HepG2 (cell line): ENCODE results near the gene OPRL1. TPM values are rescaled to one million over a fixed set of nuclear protein-coding genes. Genes with fewer than 3 reads are reported as not detected.

Experiments used
- ATAC-seq: fragments of 200-7000 bp; cut with Tn5 transposase; 3 replicates; pipeline ENCODE4 v1.9.1; 2020; ENCODE audit warnings: mild to moderate bottlenecking, moderate library complexity
- BruUV-seq: library from RNA; stranded (reverse); fragments of 400-500 nt; replicated peaks from 2 replicates; lab custom pipeline; 2021; lab: Mats Ljungman, UMichigan
- CTCF ChIA-PET: fragments of 300-600 bp; formaldehyde crosslinking; extraction: SDS; loops from one replicate; lab custom pipeline; 2021; ENCODE audit warnings: low total read pairs, inconsistent platforms, low intra/inter-chr PET ratio; lab: Yijun Ruan, JAX
- POLR2A ChIA-PET: fragments of 350-600 bp; sonication (Branson Sonifier 250); formaldehyde crosslinking; loops from one replicate; lab custom pipeline; 2020; ENCODE audit warnings: antibody characterized with exemption, inconsistent platforms; lab: Yijun Ruan, JAX
- DNase-seq: peaks from one replicate; pipeline ENCODE4 v3.0.0-alpha.2; 2015; ENCODE audit warnings: low spot score
- FAIRE-seq: peaks from 3 replicates; lab custom pipeline; 2011; peaks lifted over from hg19 to GRCh38; lab: Jason Lieb, UNC
- H2AFZ ChIP-seq: one replicate; pipeline ENCODE4 v1.6.1; 2011; ENCODE audit warnings: low read length, inconsistent platforms
- H3K27ac ChIP-seq: fragments of 300-600 bp; 3 replicates; pipeline ENCODE4 v1.8.0; 2011; ENCODE audit warnings: mixed run types, mild to moderate bottlenecking, mixed read lengths, low read length, inconsistent platforms; ENCODE audit not compliant: insufficient read depth; ENCODE audit errors: extremely low read length
- H3K27me3 ChIP-seq, 2 experiments: fragments of 200-600 bp in 1 of 2; 2 replicates in 1 of 2; 3 replicates in 1 of 2; pipeline versions ENCODE4 v1.6.0 to v1.8.0; 2011; ENCODE audit warnings: low read length in 2 of 2, mild to moderate bottlenecking in 2 of 2, moderate library complexity in 2 of 2, inconsistent platforms in 1 of 2; ENCODE audit not compliant: insufficient read depth in 2 of 2, control insufficient read depth in 1 of 2
- H3K36me3 ChIP-seq, 2 experiments: fragments of 200-600 bp in 1 of 2; replicated peaks in 1 of 2; 2 replicates in 1 of 2; 3 replicates in 1 of 2; pipeline versions ENCODE4 v1.5.1 to v1.8.0; 2011; ENCODE audit warnings: low read length in 2 of 2, inconsistent platforms in 1 of 2; ENCODE audit not compliant: insufficient read depth in 2 of 2, control insufficient read depth in 1 of 2
- H3K4me1 ChIP-seq: 2 replicates; pipeline ENCODE4 v1.5.1; 2012; ENCODE audit warnings: low read length, inconsistent platforms; ENCODE audit not compliant: insufficient read depth
- H3K4me2 ChIP-seq: 2 replicates; pipeline ENCODE4 v1.6.0; 2011; ENCODE audit warnings: low read depth, low read length, inconsistent platforms
- H3K4me3 ChIP-seq, 3 experiments: fragments of 200-600 bp in 1 of 3; sonication (generic), shearing (Covaris generic) in 1 of 3; replicated peaks in 1 of 3; 2 replicates each; pipeline ENCODE4 v1.5.1; 2011 to 2016; ENCODE audit warnings: low read length in 3 of 3, inconsistent platforms in 2 of 3, low read depth in 2 of 3, mild to moderate bottlenecking in 2 of 3, control low read depth in 1 of 3, mixed read lengths in 1 of 3; ENCODE audit not compliant: insufficient read depth in 1 of 3
- H3K79me2 ChIP-seq: one replicate; pipeline ENCODE4 v1.6.1; 2011; ENCODE audit warnings: low read length, inconsistent platforms; ENCODE audit not compliant: insufficient read depth
- H3K9ac ChIP-seq: 2 replicates; pipeline ENCODE4 v1.6.0; 2011; ENCODE audit warnings: mild to moderate bottlenecking, low read depth, low read length, inconsistent platforms; ENCODE audit not compliant: insufficient read depth
- H3K9me3 ChIP-seq: 2 replicates; pipeline ENCODE4 v1.5.1; 2012; ENCODE audit warnings: mild to moderate bottlenecking, low read length
- H4K20me1 ChIP-seq: 2 replicates; pipeline ENCODE4 v1.6.0; 2011; ENCODE audit warnings: inconsistent platforms, mild to moderate bottlenecking, low read length, moderate library complexity; ENCODE audit not compliant: insufficient read depth
- BORCS8-MEF2B ChIP-seq: sonication (generic); formaldehyde crosslinking; IDR thresholded peaks from 2 replicates; pipeline ENCODE4 v1.8.0; 2022; ENCODE audit warnings: mild to moderate bottlenecking, missing genetic modification reagents
- CHD4 ChIP-seq: fragments of 200-600 bp; sonication (generic); IDR thresholded peaks from 2 replicates; pipeline ENCODE4 v1.7.0; 2017; ENCODE audit warnings: mild to moderate bottlenecking, low read length, borderline replicate concordance
- DMAP1 ChIP-seq: IDR thresholded peaks from 2 replicates; pipeline ENCODE4 v1.6.1; 2016
- ELF1 ChIP-seq: sonication (generic); formaldehyde crosslinking; IDR thresholded peaks from 2 replicates; pipeline ENCODE4 v1.4.0; 2020; ENCODE audit warnings: missing genetic modification reagents
- ETS1 ChIP-seq: sonication (generic); formaldehyde crosslinking; IDR thresholded peaks from 2 replicates; pipeline ENCODE4 v1.4.0; 2020; ENCODE audit warnings: missing genetic modification reagents
- MEIS2 ChIP-seq: sonication (generic); formaldehyde crosslinking; IDR thresholded peaks from 2 replicates; pipeline ENCODE4 v1.9.0; 2021; ENCODE audit warnings: mild to moderate bottlenecking, missing genetic modification reagents
- MXD4 ChIP-seq: IDR thresholded peaks from 2 replicates; pipeline ENCODE4 v1.6.1; 2016; ENCODE audit warnings: mild to moderate bottlenecking, missing biosample characterization, missing genetic modification reagents
- PCBP1 ChIP-seq: fragments of 200-400 bp; formaldehyde crosslinking; IDR thresholded peaks from 2 replicates; pipeline ENCODE4 v1.6.1; 2017; ENCODE audit warnings: mild to moderate bottlenecking, low read depth, low read length, borderline replicate concordance
- RBM39 ChIP-seq: fragments of 200-400 bp; formaldehyde crosslinking; IDR thresholded peaks from one replicate; pipeline ENCODE4 v1.6.1; 2018; ENCODE audit warnings: antibody characterized with exemption, mild to moderate bottlenecking, low read depth, low read length; ENCODE audit not compliant: poor library complexity, severe bottlenecking
- TARDBP ChIP-seq: sonication (generic); formaldehyde crosslinking; IDR thresholded peaks from 2 replicates; pipeline ENCODE4 v1.8.0; 2022; ENCODE audit warnings: mild to moderate bottlenecking, missing genetic modification reagents
- TMF1 ChIP-seq: sonication (generic); formaldehyde crosslinking; IDR thresholded peaks from 2 replicates; pipeline ENCODE4 v1.8.1; 2022; ENCODE audit warnings: low read depth, missing genetic modification reagents
- ZMAT3 ChIP-seq: sonication (generic); formaldehyde crosslinking; conservative IDR thresholded peaks from 2 replicates; pipeline ENCODE4 v1.7.0; 2021; ENCODE audit warnings: missing genetic modification reagents
- ZNF280B ChIP-seq: sonication (generic); formaldehyde crosslinking; IDR thresholded peaks from 2 replicates; pipeline ENCODE4 v1.5.0; 2020; ENCODE audit warnings: missing genetic modification reagents, mild to moderate bottlenecking, borderline replicate concordance
- ZNF747 ChIP-seq: sonication (generic); formaldehyde crosslinking; IDR thresholded peaks from 2 replicates; pipeline ENCODE4 v1.8.1; 2023; ENCODE audit warnings: missing genetic modification reagents, mild to moderate bottlenecking, borderline replicate concordance
- ZSCAN21 ChIP-seq: sonication (generic); formaldehyde crosslinking; IDR thresholded peaks from 2 replicates; pipeline ENCODE4 v1.8.0; 2022; ENCODE audit warnings: mild to moderate bottlenecking, missing genetic modification reagents, moderate library complexity, borderline replicate concordance
- WGBS: methylation state at CpG from one replicate; pipeline ENCODE4 v1.1.6; 2017; ENCODE audit warnings: low lambda C conversion rate; 5-methylcytosine and 5-hydroxymethylcytosine counted together
- in situ Hi-C: cut with HindIII; loops from 2 replicates; pipeline ENCODE4 v1.10.0; 2017; ENCODE audit warnings: low pct_unique_long_range_greater_than_20kb; ENCODE audit not compliant: extremely low pct_ligation_motif_present
- intact Hi-C: fragments of 100-400 bp; cut with micrococcal nuclease; formaldehyde crosslinking; loops from one replicate; pipeline ENCODE4 v1.10.0; 2022; ENCODE audit not compliant: unreplicated experiment
- polyA plus RNA-seq, 8 experiments: library from polyadenylated mRNA; depleted of rRNA in 3 of 8; stranded (reverse) in 7 of 8; unstranded in 1 of 8; fragments of >200 nt; fragmentation: Illumina TruSeq in 4 of 8; extraction: Trizol in 4 of 8; gene quantifications; 2 replicates each; pipeline versions ENCODE4 v1.2.1 to v1.2.3, GENCODE V29; 2011 to 2016; ENCODE audit warnings: low read depth in 4 of 8, missing spikeins in 1 of 8, mixed read lengths in 1 of 8; ENCODE audit not compliant: insufficient read depth in 1 of 8
- total RNA-seq, 5 experiments: library from RNA; depleted of rRNA; stranded (reverse); fragments of >200 nt; fragmentation: Illumina TruSeq; extraction: Trizol; gene quantifications; 2 replicates each; pipeline ENCODE4 v1.2.3, GENCODE V29; 2016; ENCODE audit warnings: low read depth in 1 of 5

OPRL1 gene
- total and polyA plus RNA-seq, 2 of the 13 experiments (the other 11 are each of a cell fraction or from before 2014, with no cell fraction given), result 0.35 to 0.71 TPM

- TF ChIP-seq BORCS8-MEF2B, result peak; percentile 74; the same call in 1 of the 2 replicates
- TF ChIP-seq DMAP1 (CRISPR knock-in tag), result 0 out of 2 replicates have a peak, but pooled peaks have one; percentile 63
- TF ChIP-seq ZNF280B, result peak; percentile 88
- peak; percentile 93 for TF ChIP-seq MXD4 (CRISPR knock-in tag)
Observed at GRCh38 chr20:64052987-64053840, 26.7 kb upstream of the OPRL1 start (continued).

- peak; percentile 94 for DNase-seq
- peak; percentile 65 for FAIRE-seq
- H3K4me2 ChIP-seq, result peak overlapping the region; percentile 87
- H3K4me3 ChIP-seq, result peak overlapping the region; percentile 45 to 69 (median 46)
- no peaks in the 10 kb centered on the region for H3K36me3 ChIP-seq
- CTCF ChIA-PET, result interaction anchor here (1.2 to 2.0 kb wide), 2 partner anchors 16 to 66 kb away, joined by 7 to 13 read pairs; no protein-coding TSS in a partner anchor
- peak overlapping the region; percentile 77 for H3K27ac ChIP-seq
- H3K9me3 ChIP-seq, result no peaks in the 10 kb centered on the region
- ATAC-seq, result peak; percentile 41
- no peak overlapping the region for H2AFZ ChIP-seq
- POLR2A ChIA-PET, result interaction anchor here (0.5 to 9.4 kb wide), 22 partner anchors 8 to 782 kb away, joined by 3 to 252 read pairs (median 4); partner anchors contain the start of genes ARFGAP1, ARFRP1, C20orf204 and HELZ2
- BruUV-seq, result no TSS peak
- H4K20me1 ChIP-seq, result no peaks in the 10 kb centered on the region
- peak overlapping the region; percentile 66 for H3K9ac ChIP-seq
- H3K79me2 ChIP-seq, result no peaks in the 10 kb centered on the region
- WGBS, result 2% methylated on average over 13 of the region's 17 CpGs
- H3K27me3 ChIP-seq, result no peaks in the 10 kb centered on the region; a peak in 1 of 5 replicates
- intact Hi-C loops, result loop anchor here (2.0 kb wide), 1 partner anchor 15 kb away; no protein-coding TSS in a partner anchor
- in situ Hi-C loops, result no loop called here
- peaks cover 87% of the 10 kb centered on the region for H3K4me1 ChIP-seq
- TF ChIP-seq MEIS2 (CRISPR knock-in tag), result peak; percentile 81
- TF ChIP-seq ZSCAN21 (CRISPR knock-in tag), result peak; percentile 90
- no peak for TF ChIP-seq CHD4
- peak; percentile 91; the same call in 1 of the 2 replicates for TF ChIP-seq ZMAT3
- peak; percentile 67 for TF ChIP-seq ELF1 (CRISPR knock-in tag)
- peak; percentile 86 for TF ChIP-seq TARDBP (CRISPR knock-in tag)
- TF ChIP-seq ETS1, result peak; percentile 57; the same call in 1 of the 2 replicates
- no peak; the same call in 1 of the 2 replicates for TF ChIP-seq TMF1 (CRISPR knock-in tag)
- TF ChIP-seq ZNF747, result 0 out of 2 replicates have a peak, but pooled peaks have one; percentile 10
- TF ChIP-seq RBM39, result peak; percentile 34
- peak; percentile 80; the same call in 1 of the 2 replicates for TF ChIP-seq PCBP1
Observed at GRCh38 chr20:64053841-64054661, 25.8 kb upstream of the OPRL1 start.
